ENCODE data around the gene SLC35A3.

DNA sequence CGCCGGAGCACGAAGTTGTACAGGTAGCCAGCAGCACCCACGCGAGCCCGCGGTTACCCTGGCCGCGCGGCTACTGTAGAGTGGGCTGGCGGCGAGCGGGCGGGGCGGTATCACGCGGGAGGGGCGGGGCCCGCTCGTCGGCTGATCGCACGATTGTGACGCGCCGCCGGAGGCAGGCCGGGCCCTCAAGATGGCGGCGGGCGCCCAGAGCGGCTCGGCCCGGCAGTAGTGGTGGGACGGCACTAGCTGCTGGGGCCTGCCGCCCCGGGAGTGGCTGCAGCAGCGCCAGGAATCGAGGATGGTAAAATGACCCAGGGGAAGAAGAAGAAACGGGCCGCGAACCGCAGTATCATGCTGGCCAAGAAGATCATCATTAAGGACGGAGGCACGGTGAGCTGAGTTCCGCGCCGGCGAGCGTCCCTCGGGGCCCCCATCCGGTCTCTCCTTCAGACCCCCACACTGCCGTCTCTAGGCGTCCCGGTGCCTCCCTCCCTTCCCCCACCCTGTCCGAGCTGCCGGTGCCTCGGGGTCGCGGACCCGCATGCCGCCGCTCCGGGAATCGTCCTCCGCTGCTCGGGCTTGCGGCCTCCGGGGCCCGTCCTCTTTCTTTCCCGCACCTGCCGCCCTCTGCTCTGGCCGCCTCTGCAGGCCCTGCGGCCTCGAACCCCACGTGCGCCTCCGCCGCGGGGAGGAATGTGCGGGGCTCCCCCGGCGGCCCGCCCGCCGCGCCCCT, 68.3 kb downstream of the SLC35A3 start:
- TF ChIP-seq, protein P1, sequence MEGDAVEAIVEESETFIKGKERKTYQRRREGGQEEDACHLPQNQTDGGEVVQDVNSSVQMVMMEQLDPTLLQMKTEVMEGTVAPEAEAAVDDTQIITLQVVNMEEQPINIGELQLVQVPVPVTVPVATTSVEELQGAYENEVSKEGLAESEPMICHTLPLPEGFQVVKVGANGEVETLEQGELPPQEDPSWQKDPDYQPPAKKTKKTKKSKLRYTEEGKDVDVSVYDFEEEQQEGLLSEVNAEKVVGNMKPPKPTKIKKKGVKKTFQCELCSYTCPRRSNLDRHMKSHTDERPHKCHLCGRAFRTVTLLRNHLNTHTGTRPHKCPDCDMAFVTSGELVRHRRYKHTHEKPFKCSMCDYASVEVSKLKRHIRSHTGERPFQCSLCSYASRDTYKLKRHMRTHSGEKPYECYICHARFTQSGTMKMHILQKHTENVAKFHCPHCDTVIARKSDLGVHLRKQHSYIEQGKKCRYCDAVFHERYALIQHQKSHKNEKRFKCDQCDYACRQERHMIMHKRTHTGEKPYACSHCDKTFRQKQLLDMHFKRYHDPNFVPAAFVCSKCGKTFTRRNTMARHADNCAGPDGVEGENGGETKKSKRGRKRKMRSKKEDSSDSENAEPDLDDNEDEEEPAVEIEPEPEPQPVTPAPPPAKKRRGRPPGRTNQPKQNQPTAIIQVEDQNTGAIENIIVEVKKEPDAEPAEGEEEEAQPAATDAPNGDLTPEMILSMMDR (conservative IDR thresholded peaks at IDR 0.05; ENCODE audit: low read depth, low read length) = no peak
- TF ChIP-seq EZH2 (IDR thresholded peaks at IDR 0.05; ENCODE audit: low read length, unreplicated experiment) = no peak

Data from PC-3 (cell line).